IMR-90 (cell line): ENCODE data around the gene CLCA1. TPM values are rescaled to one million over a fixed set of nuclear protein-coding genes. Genes with fewer than 3 reads are reported as not detected.

ENCODE experiments used
- ATAC-seq: fragments of 200-7000 bp; cut with Tn5 transposase; 2 replicates; pipeline ENCODE4 v1.9.1; 2020; ENCODE audit warnings: low read depth, mild to moderate bottlenecking, moderate library complexity
- BruUV-seq: library from RNA; stranded (reverse); fragments of 400-500 nt; replicated peaks from 2 replicates; lab custom pipeline; 2021; lab: Mats Ljungman, UMichigan
- CTCF ChIA-PET: fragments of 300-600 bp; formaldehyde crosslinking; extraction: SDS; loops from one replicate; lab custom pipeline; 2021; ENCODE audit warnings: antibody characterized with exemption; lab: Yijun Ruan, JAX
- POLR2A ChIA-PET: fragments of 300-600 bp; sonication (Branson Sonifier 250); formaldehyde crosslinking; loops from one replicate; lab custom pipeline; 2022; ENCODE audit warnings: antibody characterized with exemption; ENCODE audit not compliant: unreplicated experiment; lab: Charles Lee
- DNase-seq: peaks from one replicate; pipeline ENCODE4 v3.0.0; 2013
- H2AFZ ChIP-seq: replicated peaks from 2 replicates; pipeline ENCODE3; 2013; ENCODE audit warnings: low read length, mild to moderate bottlenecking; ENCODE audit not compliant: poor library complexity
- H2AK5ac ChIP-seq: 2 replicates; pipeline ENCODE4 v1.6.1; 2013; ENCODE audit warnings: low read depth, low read length, inconsistent platforms
- H2AK9ac ChIP-seq: replicated peaks from 2 replicates; pipeline ENCODE3; 2013; ENCODE audit warnings: mild to moderate bottlenecking, low read depth, low read length, moderate library complexity; ENCODE audit not compliant: poor library complexity
- H2BK120ac ChIP-seq: 2 replicates; pipeline ENCODE4 v1.6.1; 2013; ENCODE audit warnings: low read depth, low read length, inconsistent platforms
- H2BK15ac ChIP-seq: 3 replicates; pipeline ENCODE4 v1.6.1; 2013; ENCODE audit warnings: low read depth, low read length, inconsistent platforms
- H2BK20ac ChIP-seq: 2 replicates; pipeline ENCODE4 v1.6.1; 2013; ENCODE audit warnings: low read depth, mild to moderate bottlenecking, inconsistent platforms, low read length, moderate library complexity
- H2BK5ac ChIP-seq: 2 replicates; pipeline ENCODE4 v1.6.1; 2013; ENCODE audit warnings: mild to moderate bottlenecking, low read depth, low read length, inconsistent platforms; ENCODE audit not compliant: poor library complexity, severe bottlenecking
- H3K14ac ChIP-seq: replicated peaks from 2 replicates; pipeline ENCODE4 v1.6.1; 2013; ENCODE audit warnings: low read depth, low read length, inconsistent platforms
- H3K18ac ChIP-seq: 2 replicates; pipeline ENCODE4 v1.6.1; 2013; ENCODE audit warnings: low read depth, low read length, control low read depth
- H3K23ac ChIP-seq: 2 replicates; pipeline ENCODE4 v1.6.1; 2013; ENCODE audit warnings: low read depth, low read length, inconsistent platforms
- H3K27ac ChIP-seq: 2 replicates; pipeline ENCODE4 v1.5.1; 2013; ENCODE audit warnings: mild to moderate bottlenecking, control low read depth, low read length; ENCODE audit not compliant: insufficient read depth
- H3K27me3 ChIP-seq: 2 replicates; pipeline ENCODE4 v1.6.1; 2013; ENCODE audit warnings: low read length; ENCODE audit not compliant: control insufficient read depth, insufficient read depth
- H3K36me3 ChIP-seq: 2 replicates; pipeline ENCODE4 v1.6.1; 2013; ENCODE audit warnings: low read length, mixed read lengths; ENCODE audit not compliant: control insufficient read depth, insufficient read depth
- H3K4ac ChIP-seq: 2 replicates; pipeline ENCODE4 v1.6.1; 2013; ENCODE audit warnings: low read depth, low read length, inconsistent platforms
- H3K4me1 ChIP-seq: 2 replicates; pipeline ENCODE4 v1.6.1; 2013; ENCODE audit warnings: low read length, mixed read lengths; ENCODE audit not compliant: control insufficient read depth, insufficient read depth
- H3K4me2 ChIP-seq: 2 replicates; pipeline ENCODE4 v1.6.1; 2013; ENCODE audit warnings: low read depth, mild to moderate bottlenecking, control low read depth, low read length, moderate library complexity
- H3K4me3 ChIP-seq: 2 replicates; pipeline ENCODE4 v1.5.1; 2013; ENCODE audit warnings: low read depth, mild to moderate bottlenecking, control low read depth, low read length, moderate library complexity; ENCODE audit not compliant: insufficient read depth
- H3K56ac ChIP-seq: 2 replicates; pipeline ENCODE4 v1.6.1; 2013; ENCODE audit warnings: low read length, inconsistent platforms; ENCODE audit not compliant: insufficient read depth; ENCODE audit errors: extremely low read depth
- H3K79me1 ChIP-seq, 2 experiments: 2 replicates each; pipeline ENCODE4 v1.6.1; 2013; ENCODE audit warnings: low read length in 2 of 2, inconsistent platforms in 1 of 2, low read depth in 1 of 2
- H3K9ac ChIP-seq: 2 replicates; pipeline ENCODE4 v1.6.1; 2013; ENCODE audit warnings: low read depth, low read length, control low read depth
- H3K9me1 ChIP-seq: 2 replicates; pipeline ENCODE4 v1.6.1; 2013; ENCODE audit warnings: low read length, inconsistent platforms; ENCODE audit not compliant: insufficient read depth
- H3K9me3 ChIP-seq: 2 replicates; pipeline ENCODE4 v1.6.1; 2013; ENCODE audit warnings: low read length; ENCODE audit not compliant: control insufficient read depth, insufficient read depth
- H4K20me1 ChIP-seq: 2 replicates; pipeline ENCODE4 v1.6.1; 2013; ENCODE audit warnings: low read length, inconsistent platforms; ENCODE audit not compliant: insufficient read depth
- H4K5ac ChIP-seq: 2 replicates; pipeline ENCODE4 v1.6.1; 2013; ENCODE audit warnings: mild to moderate bottlenecking, low read depth, low read length, control low read depth
- H4K8ac ChIP-seq, 2 experiments: 2 replicates each; pipeline ENCODE4 v1.6.1; 2013; ENCODE audit warnings: low read depth in 2 of 2, low read length in 2 of 2, control low read depth in 1 of 2, inconsistent platforms in 1 of 2
- H4K91ac ChIP-seq: 2 replicates; pipeline ENCODE4 v1.6.1; 2013; ENCODE audit warnings: low read depth, low read length, inconsistent platforms; ENCODE audit not compliant: insufficient read depth
- FOS ChIP-seq: fragments of 150-350 bp; IDR thresholded peaks from 2 replicates; pipeline ENCODE4 v1.6.1; 2016; ENCODE audit warnings: low read depth, low read length
- MXI1 ChIP-seq: IDR thresholded peaks from 2 replicates; pipeline ENCODE4 v1.6.1; 2012; ENCODE audit warnings: low read depth, mild to moderate bottlenecking, low read length, moderate library complexity, borderline replicate concordance
- RCOR1 ChIP-seq: IDR thresholded peaks from 2 replicates; pipeline ENCODE4 v1.6.1; 2012; ENCODE audit warnings: mild to moderate bottlenecking, low read length, improper control_type of control experiment; ENCODE audit not compliant: insufficient replicate concordance
- WGBS, 2 experiments: methylation state at CpG; one replicate each; pipeline versions ENCODE4 v1.1.5 to v1.1.7; 2013; ENCODE audit warnings: missing lambda C conversion rate in 2 of 2; ENCODE audit not compliant: insufficient read length in 1 of 2; ENCODE audit errors: extremely low coverage in 2 of 2; 5-methylcytosine and 5-hydroxymethylcytosine counted together
- dilution Hi-C: fragments of 300-500 bp; cut with HindIII; formaldehyde crosslinking; loops from one replicate; pipeline ENCODE4 v1.14.3; 2018; ENCODE audit warnings: low sequenced_read_pairs; ENCODE audit not compliant: unreplicated experiment
- in situ Hi-C: fragments of 300-500 bp; cut with MboI; formaldehyde crosslinking; loops from 3 replicates; pipeline ENCODE4 v1.14.3; 2019; ENCODE audit warnings: low sequenced_read_pairs, inconsistent platforms, mixed read lengths
- intact Hi-C: fragments of 100-400 bp; cut with micrococcal nuclease; formaldehyde crosslinking; loops from 2 replicates; pipeline ENCODE4 v1.10.0; 2022
- polyA plus RNA-seq, 3 experiments: library from polyadenylated mRNA; depleted of rRNA; stranded (reverse); fragments of >200 nt; gene quantifications; 2 replicates each; pipeline ENCODE4 v1.2.3, GENCODE V29; 2012; ENCODE audit warnings: low replicate concordance in 1 of 3
- total RNA-seq: library from RNA; depleted of rRNA; stranded (reverse); fragments of >200 nt; gene quantifications from 2 replicates; pipeline ENCODE4 v1.2.3, GENCODE V29; 2012
- TF ChIP-seq, protein P1 (sequence below): fragments of 150-350 bp; IDR thresholded peaks from 2 replicates; pipeline ENCODE4 v1.6.1; 2016; ENCODE audit warnings: low read depth, mild to moderate bottlenecking, low read length, moderate library complexity, borderline replicate concordance
- TF ChIP-seq, protein P2 (sequence below): fragments of 150-350 bp; IDR thresholded peaks from 2 replicates; pipeline ENCODE4 v1.6.1; 2017; ENCODE audit warnings: mild to moderate bottlenecking, antibody characterized with exemption, low read length, low read depth
- TF ChIP-seq, protein P3 (sequence below): conservative IDR thresholded peaks from 2 replicates; pipeline ENCODE4 v1.5.1; 2012; ENCODE audit warnings: mild to moderate bottlenecking, low read depth, low read length, improper control_type of control experiment

The CLCA1 gene
- total and polyA plus RNA-seq, 2 of the 4 experiments (the other 2 are of a cell fraction) = not detected

DNA sequence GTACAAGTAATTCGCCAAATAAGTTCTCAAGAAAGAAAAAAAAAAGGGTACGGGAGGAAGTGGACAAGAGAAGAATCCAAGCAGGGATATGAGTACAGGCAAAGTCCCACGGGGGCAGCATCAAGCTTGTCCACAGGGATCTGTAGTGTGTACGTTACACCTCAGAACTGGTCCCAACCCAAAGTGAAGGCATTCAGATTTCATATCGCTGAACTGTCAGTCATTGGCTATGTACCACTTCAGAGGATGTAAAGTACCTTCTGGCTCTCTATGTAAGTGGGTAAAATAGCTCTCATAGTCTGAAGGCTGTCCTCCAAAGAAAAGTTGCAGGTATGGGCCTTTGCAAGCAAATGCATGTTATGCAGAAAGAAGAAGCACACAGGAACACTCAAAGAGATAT is 70.0 kb downstream of the CLCA1 start:
- Histone ChIP-seq H4K20me1 (no peaks in the 10 kb centered on the region), H2BK15ac (no peak overlapping the region), H2BK120ac (no peak overlapping the region), H3K23ac (no peak overlapping the region), H3K27ac (no peak overlapping the region), H3K4me1 (no peaks in the 10 kb centered on the region), H4K5ac (no peak overlapping the region), H2BK20ac (no peak overlapping the region), H2AFZ (no peak overlapping the region), H3K14ac (no peak overlapping the region), H3K4me3 (no peak overlapping the region), H3K4me2 (no peak overlapping the region), H4K91ac (no peak overlapping the region), H2AK5ac (no peak overlapping the region), H3K79me1 (no peaks in the 10 kb centered on the region), H3K9ac (no peak overlapping the region), H3K9me3 (no peaks in the 10 kb centered on the region), H3K9me1 (no peaks in the 10 kb centered on the region), H2AK9ac (no peak overlapping the region), H3K27me3 (peaks cover 1% of the 10 kb centered on the region; the same call in 1 of the 2 replicates), H3K36me3 (no peaks in the 10 kb centered on the region), H3K4ac (no peak overlapping the region), H3K18ac (no peak overlapping the region), H2BK5ac (no peak overlapping the region), H4K8ac (no peak overlapping the region), H3K56ac (no peak overlapping the region)
- in situ Hi-C loops = no loop called here
- no peak for DNase-seq
- ChIA-PET POLR2A (no interaction called here), CTCF (no interaction called here)
- intact Hi-C loops = no loop called here
- 53% methylated on average over 4 of the region's 5 CpGs; no CpG with 5 or more reads in 1 of the 2 experiments for WGBS, 2 experiments
- BruUV-seq = no TSS peak
- TF ChIP-seq FOS (no peak), MXI1 (no peak), RCOR1 (no peak)
- TF ChIP-seq, protein P1, sequence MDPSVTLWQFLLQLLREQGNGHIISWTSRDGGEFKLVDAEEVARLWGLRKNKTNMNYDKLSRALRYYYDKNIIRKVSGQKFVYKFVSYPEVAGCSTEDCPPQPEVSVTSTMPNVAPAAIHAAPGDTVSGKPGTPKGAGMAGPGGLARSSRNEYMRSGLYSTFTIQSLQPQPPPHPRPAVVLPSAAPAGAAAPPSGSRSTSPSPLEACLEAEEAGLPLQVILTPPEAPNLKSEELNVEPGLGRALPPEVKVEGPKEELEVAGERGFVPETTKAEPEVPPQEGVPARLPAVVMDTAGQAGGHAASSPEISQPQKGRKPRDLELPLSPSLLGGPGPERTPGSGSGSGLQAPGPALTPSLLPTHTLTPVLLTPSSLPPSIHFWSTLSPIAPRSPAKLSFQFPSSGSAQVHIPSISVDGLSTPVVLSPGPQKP = no peak
- TF ChIP-seq, protein P2, sequence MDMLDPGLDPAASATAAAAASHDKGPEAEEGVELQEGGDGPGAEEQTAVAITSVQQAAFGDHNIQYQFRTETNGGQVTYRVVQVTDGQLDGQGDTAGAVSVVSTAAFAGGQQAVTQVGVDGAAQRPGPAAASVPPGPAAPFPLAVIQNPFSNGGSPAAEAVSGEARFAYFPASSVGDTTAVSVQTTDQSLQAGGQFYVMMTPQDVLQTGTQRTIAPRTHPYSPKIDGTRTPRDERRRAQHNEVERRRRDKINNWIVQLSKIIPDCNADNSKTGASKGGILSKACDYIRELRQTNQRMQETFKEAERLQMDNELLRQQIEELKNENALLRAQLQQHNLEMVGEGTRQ = no peak
- TF ChIP-seq, protein P3, sequence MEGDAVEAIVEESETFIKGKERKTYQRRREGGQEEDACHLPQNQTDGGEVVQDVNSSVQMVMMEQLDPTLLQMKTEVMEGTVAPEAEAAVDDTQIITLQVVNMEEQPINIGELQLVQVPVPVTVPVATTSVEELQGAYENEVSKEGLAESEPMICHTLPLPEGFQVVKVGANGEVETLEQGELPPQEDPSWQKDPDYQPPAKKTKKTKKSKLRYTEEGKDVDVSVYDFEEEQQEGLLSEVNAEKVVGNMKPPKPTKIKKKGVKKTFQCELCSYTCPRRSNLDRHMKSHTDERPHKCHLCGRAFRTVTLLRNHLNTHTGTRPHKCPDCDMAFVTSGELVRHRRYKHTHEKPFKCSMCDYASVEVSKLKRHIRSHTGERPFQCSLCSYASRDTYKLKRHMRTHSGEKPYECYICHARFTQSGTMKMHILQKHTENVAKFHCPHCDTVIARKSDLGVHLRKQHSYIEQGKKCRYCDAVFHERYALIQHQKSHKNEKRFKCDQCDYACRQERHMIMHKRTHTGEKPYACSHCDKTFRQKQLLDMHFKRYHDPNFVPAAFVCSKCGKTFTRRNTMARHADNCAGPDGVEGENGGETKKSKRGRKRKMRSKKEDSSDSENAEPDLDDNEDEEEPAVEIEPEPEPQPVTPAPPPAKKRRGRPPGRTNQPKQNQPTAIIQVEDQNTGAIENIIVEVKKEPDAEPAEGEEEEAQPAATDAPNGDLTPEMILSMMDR = no peak
- ATAC-seq = no peak
- dilution Hi-C loops = no loop called here
